NCI-H146 (cell line): ENCODE data around the gene HOXB6.

Experiments
- DNase-seq: peaks from one replicate; lab custom pipeline; 2025; lab: John Stamatoyannopoulos, UW

HOXB6 gene

DNA sequence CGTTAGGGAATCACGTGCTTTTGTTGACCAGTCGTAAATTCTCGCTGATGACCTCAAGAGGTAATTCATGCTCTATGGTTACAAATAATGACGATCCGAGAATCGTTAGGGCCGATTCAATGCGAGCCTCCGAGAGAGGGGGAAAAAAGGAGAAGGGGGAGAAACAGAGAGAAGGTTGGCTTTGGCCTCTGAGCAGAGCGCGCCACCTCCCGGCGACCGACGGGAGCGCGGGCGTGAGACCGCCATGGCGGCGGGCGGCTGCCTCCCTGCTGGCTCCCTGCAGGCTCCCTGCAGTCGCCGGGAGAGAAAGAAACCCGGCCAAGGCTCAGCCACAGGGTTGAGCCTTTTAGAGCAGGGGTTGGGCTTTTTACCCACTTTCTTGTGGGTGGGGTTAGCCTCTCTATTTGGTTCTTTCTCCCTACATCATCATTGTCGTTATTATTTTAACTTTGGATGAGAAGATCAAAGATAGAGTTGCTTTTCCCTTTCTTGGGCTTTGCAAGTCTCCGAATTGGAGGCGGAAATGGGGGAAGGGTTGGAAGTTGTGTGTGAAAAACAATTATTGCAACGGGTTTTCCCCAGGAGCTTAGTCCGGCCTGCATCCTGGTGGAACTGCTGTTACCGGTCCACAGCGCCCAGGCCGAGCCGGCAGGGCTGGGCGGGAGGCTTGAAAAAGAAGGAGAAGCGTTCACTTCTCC is 10.8 kb downstream of the HOXB6 start:
- peak; percentile 83 for DNase-seq

DNA sequence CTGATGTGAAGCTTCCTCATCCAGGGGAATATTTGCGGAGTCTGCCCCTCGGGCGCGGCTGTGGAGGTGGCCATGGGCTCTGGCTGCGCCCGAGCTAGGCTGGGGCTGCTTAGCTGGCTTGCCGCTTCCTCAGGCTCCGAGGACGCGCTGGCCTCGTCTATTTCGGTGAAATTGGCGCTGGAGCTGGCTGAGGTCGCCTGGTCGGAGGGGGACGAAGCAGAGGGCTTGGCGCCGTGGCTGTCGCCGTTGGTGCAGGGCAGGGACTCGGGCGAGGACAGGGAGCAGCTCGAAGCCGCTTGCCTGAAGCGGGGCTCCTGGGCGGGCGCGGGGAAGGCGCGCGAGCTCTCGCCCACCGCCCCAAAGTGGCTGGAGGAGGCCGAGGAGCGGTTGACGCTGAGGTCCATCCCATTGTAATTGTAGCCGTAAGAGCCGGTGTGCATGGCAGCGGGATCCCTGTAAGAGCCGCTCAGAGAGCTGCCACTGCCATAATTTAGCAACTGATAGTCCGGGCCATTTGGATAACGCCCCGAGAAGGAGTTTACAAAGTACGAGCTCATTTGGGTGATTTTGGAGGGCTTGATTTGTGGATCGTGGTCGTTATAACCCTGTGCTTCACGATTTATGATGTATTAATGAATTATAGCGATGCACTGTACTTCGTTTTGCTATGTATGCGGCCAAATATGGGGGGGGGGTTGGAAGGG is 11.5 kb downstream of the HOXB6 start, which contains the start of gene HOXB5:
HOXB5 (minus strand) TSS at position 654 of the 704 bp plus-strand sequence; CDS start at position 557, 97 bp downstream.
- DNase-seq = peak; percentile 67

DNA sequence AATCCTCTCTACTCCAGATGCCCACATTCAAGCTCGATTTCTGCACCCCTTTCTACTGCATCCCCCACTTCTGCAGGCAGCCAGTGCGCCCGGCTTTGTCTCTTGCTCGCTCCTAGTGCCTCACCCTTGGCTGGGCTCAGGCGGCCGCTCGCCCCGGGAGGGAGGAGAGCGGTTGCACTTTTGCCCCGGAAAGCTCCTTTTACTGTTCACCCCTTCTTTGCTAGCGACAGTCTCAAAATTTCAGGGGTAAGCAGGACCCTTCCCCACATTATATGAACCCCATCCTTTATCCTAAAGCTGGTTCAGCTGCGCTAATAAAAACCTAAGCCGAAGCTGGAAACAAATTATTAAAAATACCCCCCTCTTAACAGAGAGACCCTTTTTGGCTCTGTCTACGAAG is 12.2 kb downstream of the HOXB6 start:
- DNase-seq = no peak

DNA sequence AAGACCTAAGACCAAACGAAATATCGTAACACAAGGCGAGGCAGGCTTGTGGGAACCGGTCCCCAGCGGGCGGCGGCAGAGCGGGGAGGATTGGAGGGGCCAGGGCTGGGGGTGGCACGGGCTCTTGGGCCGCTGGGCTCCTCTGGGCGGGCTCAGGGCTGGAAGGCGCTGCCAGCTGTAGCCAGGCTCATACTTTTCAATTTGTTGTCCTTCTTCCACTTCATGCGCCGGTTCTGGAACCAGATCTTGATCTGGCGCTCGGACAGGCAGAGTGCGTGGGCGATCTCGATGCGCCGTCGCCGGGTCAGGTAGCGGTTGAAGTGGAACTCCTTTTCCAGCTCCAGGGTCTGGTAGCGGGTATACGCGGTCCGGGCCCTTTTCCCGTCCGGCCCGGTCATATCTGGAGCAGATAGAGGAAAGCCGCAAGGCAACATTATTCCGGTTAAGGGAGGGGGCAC is 12.7 kb downstream of the HOXB6 start:
- no peak for DNase-seq

DNA sequence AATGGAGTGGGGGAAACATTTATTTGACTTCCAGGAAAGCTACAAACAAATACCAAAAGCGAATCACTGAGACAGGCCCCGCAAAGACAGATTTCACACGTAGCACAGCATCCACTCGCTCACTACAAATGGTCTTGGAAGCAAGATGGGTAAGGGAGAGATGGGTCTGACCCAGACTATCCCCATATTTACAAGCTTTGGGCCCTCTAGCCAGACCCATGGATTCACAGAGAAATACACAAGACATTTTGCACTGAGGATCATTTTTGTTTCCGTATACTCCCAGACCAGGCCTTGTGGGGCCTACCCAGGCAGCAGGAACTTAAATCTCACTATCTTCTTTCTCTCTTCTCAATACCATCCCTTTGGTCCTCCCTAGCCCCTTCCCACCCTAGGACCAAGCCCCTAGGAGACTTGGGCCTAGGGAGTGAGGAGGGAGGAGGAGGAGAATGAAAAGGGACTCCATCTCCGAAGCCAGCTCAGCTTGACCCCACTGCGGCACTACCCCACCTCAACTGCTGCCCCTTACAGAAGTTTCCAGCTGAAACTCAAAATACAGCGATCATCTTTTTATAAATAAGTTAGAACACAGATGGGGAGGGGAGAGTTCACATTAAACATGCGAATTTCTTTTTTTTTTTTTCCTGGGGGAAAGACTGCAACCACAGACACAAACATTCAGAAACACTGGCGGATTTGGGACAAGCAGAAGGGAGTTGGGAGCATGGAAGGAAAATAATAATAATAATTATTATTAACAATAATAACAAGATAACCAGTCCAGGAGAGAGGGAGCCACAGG is 13.3 kb downstream of the HOXB6 start:
- DNase-seq = no peak

DNA sequence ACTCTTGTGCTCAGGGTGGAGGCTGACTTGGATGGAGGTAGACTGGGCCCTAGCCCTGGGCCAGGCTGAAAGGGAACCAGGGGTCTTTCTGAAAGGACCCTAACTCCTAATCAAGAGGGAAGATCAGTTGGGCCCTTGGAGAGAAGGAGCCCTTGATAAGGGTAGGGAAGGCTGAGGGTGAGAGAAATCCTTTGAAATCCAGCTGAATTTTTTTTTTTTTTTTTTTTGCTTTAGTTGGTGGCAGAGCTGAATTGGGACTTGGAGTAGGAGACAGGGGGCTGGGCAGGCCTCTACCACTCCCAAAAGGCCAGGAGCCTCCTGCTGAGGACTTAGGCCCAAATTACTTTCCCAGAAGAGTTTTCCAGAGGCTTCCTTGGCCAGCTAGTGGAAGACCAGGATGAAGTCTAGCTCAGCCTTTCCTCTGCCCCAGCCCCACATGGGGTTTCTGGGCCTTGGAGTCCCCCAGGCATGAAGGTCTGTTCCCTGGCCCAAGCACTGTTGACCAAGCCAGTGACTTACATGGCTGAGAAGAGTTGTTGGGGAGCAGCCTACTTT is 14.1 kb downstream of the HOXB6 start:
- no peak for DNase-seq

DNA sequence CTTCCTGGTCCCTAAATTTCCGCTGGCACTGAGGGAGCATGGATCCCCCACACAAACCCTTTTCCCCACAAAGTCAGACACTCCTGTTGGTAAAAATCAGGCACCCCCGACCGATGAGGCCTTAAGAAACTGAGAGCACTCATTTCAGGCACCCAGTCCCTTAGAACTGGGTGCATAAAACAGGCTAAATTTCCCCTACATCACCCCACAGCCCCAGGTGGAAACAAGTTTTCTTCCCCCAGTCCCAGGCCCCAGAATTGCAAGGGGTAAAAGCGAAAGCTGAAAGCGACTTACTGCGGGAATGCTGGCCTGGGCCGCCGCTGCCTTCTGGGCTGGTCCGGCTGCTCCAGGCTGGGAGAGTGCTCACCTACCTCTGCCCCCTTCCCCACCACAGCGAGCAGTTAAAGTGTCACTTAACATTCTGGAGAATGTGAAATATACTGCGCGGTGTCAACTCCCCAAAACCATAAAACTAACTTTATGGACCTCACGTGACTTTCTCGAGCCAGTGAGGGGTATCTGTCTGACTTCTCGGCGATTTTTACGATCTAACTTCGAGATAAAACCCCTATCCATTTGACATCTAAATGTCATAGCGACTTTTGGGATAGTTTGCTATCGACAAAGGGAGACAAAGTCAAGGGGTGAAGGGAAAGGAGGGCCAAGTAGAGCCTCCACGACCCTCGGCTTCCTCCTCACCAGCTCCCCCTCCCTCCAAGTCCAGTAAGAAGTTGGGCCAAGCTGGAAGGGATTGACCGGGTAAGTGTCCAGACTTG is 14.8 kb downstream of the HOXB6 start, which contains the start of gene HOXB3:
HOXB3 (minus strand) TSS at position 411 of the 776 bp plus-strand sequence. CDS start 37,767 bp downstream, outside the sequence.
- DNase-seq = no peak

DNA sequence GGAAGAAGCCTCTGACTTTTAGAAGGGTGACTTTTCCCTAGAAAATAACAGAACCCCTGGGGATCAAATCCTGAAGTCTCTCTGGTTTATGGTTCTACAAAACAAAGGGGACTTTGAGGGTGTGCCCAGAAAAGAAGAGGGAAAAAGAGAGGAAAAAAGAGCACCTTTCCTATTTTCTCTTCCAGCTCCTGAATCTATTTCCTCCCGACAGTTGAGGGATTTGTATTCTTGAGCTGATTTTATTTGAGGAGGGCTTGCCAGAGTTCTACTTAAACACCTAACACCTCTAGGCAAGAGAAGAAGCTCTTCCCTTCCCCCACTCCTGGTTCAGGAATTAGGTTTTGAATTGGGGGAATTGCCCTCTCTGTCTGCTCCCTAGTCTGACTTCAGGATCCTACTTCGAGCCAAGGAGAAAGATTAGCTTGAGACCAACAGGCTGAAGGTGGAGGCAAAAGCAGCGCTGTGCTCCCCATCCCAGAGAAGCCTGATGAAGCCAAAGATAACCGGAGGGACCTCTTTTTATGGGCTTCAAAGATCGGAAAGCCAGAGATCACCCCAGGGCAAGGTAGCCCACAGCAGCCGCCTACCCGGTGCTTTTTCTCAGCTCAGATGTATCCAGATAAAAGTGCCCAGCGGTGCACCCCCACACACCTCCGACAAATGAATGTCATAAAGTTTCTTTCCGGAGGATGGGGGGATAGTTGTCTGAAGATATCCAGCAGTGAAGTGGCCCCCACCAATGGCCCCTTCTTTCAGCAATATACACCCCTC is 15.5 kb downstream of the HOXB6 start:
- DNase-seq = no peak

DNA sequence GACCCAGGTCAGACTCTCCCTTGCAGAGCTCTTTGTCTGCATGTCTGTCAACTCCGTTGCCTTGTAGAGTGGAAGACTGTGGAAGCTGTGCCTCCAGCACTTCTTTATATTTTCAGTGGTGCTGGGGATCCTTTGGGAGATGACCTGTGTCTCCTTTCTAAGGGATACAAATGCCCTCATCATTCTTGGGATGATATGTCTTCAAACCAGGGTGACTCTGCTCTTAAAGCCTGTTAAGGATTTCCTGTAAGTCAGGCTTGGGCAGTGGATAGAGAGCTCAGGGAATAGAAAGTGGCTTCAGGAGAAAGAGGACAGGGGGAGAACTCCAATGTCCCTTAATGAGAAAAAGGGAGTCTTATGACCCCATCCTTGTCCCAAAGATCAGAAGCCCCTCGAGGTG is 16.3 kb downstream of the HOXB6 start:
- no peak for DNase-seq

DNA sequence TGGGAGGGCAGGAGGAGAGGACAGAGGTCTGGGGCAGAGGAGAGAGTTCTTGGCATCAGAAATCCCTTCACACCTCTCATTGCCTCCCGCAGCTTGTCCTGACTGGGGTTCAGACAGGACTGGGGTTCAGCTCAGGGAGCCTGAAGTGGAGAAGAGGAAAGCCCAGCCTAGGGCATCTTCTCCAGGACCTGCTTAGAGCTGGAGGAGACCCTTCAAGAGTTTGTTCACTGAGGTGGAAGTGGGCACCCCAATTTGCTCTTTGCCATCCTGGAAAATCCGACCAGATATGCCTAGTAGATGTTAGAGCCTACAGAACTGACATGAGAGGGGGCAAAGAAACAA is 16.7 kb downstream of the HOXB6 start:
- DNase-seq = no peak

DNA sequence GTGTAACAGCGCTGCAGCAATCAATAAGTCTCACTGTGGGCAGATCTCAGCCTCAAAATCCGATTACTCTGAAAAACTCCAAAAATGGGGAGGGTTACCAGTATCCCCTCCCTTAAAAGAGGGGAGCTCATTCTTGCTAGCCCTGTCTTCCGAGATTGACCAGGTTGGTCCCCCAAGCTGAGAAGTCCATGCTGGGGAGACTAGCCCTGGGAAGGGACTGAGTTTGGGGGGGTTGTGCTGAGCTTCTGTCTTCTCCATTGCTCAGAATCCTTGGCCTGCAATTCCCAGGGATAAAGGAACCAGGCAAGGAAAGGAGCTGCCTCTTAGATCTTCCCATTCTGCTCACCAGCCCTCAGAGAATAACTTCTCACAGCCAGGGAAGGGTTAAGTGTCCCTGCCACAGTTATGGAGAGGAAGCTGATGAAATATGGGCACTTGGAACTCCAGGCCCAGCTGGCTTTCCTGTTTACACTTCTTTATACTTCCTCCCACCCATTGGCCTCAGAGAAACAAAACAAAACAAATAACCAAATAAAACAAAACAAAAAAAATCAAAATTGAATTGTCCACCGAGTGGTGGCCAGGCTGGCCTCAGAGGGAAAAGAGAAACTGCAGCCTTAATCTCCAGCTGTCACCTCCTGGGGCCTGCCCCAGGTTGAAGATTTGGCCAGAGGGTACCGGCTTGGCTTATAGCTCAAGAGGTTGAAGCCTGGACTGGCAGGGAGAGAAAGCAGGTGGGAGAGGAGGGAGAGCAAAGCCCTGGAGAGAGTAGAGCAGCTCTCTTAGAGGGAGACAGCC is 17.3 kb downstream of the HOXB6 start:
- DNase-seq = peak; percentile 41

DNA sequence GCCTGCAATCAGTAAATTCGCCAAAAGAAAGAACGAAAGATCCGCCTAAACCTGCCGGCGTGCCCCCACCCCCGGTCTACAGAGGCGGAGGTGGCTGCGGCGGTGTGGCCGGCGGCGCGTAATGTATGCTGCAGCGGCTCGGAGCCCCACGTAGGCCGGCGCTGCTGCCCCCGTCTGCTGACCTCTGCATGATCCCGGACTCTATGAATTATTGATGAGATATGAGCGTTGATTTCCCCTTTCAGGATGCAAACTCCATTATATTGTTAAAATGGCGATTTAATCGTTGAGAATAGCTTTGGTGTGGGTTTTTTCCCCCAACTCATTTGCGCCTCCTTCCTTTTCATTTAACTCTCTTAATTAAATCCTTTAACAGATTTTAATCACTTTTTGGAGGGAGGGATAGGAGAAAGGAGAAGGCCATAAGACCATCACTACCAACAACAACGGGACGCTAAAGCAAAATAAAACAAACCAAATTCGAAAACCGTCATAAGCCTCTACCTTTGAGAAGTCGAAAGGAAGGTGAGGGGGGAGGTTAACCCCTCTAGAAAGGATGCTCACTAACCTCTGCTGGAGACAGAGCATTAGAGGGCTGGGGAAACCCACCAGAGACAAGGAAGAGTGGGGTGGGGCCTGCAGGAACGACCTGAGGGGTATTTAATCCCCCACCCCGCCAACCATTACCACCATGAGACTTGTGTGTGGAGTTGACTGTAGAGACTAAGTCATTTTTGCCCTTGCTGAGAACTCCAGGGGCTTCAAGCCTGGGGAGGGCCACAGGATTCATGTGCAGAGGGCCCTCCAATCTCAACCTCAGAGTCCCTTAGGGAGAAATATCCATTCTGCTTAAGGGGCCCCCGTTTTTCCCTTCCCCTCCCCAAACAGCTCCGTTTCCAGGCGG is 18.2 kb downstream of the HOXB6 start:
- peak; percentile 36 for DNase-seq

DNA sequence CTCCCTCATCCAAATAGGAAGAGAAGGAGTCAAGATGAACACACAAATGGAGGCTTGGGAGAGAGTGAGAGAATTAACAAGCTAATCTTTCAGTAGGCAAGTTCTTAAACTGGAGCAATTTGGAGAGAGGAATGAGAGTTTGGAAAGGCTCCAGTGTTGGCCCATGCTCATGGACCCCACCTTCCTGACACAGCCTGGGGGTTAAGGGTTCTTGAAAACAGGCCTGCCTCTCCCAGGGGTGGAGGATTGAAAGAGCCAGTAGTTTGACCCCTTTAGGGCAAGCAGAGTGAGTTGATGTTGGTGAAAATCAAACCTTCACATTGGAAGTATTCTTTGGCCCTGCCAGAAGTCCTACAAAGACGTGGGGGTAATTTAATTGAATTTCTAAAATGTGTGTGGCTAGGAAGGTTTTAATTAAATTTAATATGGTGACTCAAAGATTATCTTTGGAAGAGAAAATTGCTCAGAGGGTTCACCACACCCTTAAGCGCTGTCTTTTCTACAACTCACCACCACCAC is 20.5 kb downstream of the HOXB6 start:
- DNase-seq = no peak

DNA sequence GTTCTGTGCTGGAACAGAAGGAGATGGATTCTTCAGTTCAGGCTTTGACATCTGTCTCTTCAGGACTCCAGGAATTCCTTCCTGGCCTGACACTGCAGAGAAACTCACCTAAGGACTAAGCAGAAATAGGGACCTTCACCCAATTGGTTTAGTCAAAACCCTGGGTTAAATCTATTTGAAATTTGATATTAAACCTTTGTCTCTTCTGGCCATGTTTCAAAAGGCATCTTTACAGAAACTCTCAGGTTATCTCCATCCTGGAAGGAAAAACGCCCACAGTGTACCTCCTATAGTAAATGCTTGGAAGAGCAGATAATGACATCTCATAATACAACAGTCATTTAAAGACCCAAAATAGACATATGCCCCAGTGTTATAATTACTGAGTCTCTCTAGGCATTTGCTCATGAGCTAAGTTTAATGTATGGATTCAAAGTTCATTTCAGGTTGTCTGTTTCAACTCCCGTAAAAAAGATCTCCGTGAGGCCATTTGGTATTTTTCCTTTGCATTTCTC is 21.0 kb downstream of the HOXB6 start:
- no peak for DNase-seq

DNA sequence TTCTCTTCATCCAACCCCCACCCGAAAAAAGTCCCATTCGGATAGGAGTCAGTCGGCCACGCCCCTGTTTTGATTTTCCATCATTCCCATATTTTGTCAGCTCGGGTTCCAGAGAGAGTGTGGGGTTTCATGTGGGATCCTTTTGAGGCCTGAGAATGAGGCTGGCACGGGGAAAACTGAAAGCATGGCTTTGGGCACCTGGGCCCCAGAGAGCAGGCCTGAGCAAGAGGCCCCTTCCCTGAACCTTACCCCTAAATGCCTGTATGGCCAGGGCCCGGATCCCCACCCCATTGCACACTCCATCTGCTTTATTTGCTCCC is 22.1 kb downstream of the HOXB6 start:
- no peak for DNase-seq

DNA sequence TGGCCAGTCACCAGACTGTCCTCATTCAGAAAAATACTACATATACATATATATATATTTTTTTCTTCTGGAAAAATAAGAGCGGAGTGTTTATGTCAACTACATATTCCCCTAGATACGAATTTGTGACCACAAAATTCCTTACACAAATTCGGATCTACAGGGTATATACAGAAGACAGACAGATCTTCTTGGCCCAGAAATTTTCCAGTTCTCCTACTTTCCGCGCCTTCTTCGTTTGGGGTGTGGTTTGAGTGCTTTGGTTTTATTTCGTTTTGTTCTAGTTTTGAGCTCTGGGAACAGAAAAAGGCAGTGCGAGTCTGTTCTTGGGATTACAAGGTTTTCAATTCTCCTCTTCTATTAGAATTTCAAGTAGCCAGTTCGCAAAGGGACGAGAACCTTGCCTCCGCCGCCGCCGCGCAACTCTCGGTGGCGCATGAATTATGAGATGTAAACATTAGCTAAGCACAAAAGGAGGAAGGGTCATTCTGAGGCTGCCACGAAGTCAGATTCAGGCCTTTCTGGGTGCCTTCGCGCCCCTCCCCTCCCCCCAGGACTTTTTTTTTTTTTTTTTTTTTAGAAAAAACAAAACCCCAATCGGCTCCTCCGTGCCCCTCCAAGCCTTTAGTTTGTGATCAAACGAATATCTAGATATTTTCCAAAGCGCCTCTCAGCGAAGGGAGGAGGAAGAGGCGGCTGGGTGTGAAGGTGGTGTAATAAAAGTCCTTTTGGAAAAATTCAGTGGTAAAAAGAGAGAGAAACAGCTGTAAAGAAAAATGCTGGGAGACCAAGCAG is 24.8 kb downstream of the HOXB6 start:
- DNase-seq = no peak

DNA sequence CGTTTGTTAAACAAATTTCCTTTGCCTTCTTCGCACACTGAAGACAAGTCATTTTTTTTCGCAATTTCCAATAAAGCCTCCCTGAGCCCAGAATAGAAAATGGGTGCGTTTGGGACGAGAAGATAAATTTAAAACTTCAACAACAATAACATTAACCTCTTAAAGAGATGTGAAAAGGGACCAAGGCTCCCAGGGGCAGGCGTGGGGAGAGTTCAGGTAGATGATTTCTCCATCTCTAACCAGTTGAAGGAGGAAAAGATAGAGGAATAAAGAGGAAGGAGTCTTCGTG is 25.4 kb downstream of the HOXB6 start:
- DNase-seq = no peak
